CD4-positive, alpha-beta memory T cell (primary cell): Measurements from ENCODE around the gene NUP210. TPM values are rescaled to one million over a fixed set of nuclear protein-coding genes. Genes with fewer than 3 reads are reported as not detected.
A peak's percentile ranks its signal among the peaks of the same experiment; 100 is the strongest.

Source experiments
- CTCF ChIA-PET: fragments of 350-600 bp; sonication (Branson Sonifier 250); formaldehyde crosslinking; loops from one replicate; lab custom pipeline; 2021; ENCODE audit warnings: inconsistent platforms; ENCODE audit not compliant: partially characterized antibody; lab: Charles Lee
- POLR2A ChIA-PET: fragments of 350-600 bp; sonication (Branson Sonifier 250); formaldehyde crosslinking; loops from one replicate; lab custom pipeline; 2021; ENCODE audit not compliant: partially characterized antibody; lab: Charles Lee
- DNase-seq, 5 donors: peaks; one replicate each; pipeline versions ENCODE4 v3.0.0 to v3.0.0-alpha.2; 2020 to 2022; ENCODE audit warnings: mixed read lengths in 1 of 5
- H3K27ac ChIP-seq: one replicate; pipeline ENCODE4 v1.7.0; 2013; ENCODE audit warnings: low read depth, low read length
- H3K27me3 ChIP-seq: 2 replicates; pipeline ENCODE4 v1.7.0; 2013; ENCODE audit warnings: mild to moderate bottlenecking, low read length, moderate library complexity; ENCODE audit not compliant: insufficient read depth
- H3K36me3 ChIP-seq: 2 replicates; pipeline ENCODE4 v1.7.0; 2013; ENCODE audit warnings: mild to moderate bottlenecking, low read length, moderate library complexity; ENCODE audit not compliant: insufficient read depth
- H3K4me1 ChIP-seq: 2 replicates; pipeline ENCODE4 v1.7.0; 2013; ENCODE audit warnings: mild to moderate bottlenecking, low read length, moderate library complexity; ENCODE audit not compliant: insufficient read depth
- H3K4me3 ChIP-seq, 2 donors: one replicate each; pipeline ENCODE4 v1.7.0; 2013; ENCODE audit warnings: low read length in 2 of 2, mild to moderate bottlenecking in 1 of 2
- H3K9me3 ChIP-seq, 2 donors: one replicate each; pipeline ENCODE4 v1.7.0; 2013; ENCODE audit warnings: low read length in 2 of 2, control low read depth in 1 of 2; ENCODE audit not compliant: control insufficient read depth in 1 of 2
- H3K27ac Mint-ChIP-seq, 7 donors: one replicate each; pipeline ENCODE4 v1.8.0; 2020 to 2021; ENCODE audit warnings: mixed read lengths in 7 of 7, mild to moderate bottlenecking in 6 of 7, inconsistent platforms in 3 of 7, moderate library complexity in 3 of 7
- H3K27me3 Mint-ChIP-seq, 2 donors: one replicate each; pipeline ENCODE4 v1.8.0; 2020 to 2021; ENCODE audit warnings: mixed read lengths in 2 of 2
- H3K36me3 Mint-ChIP-seq, 2 donors: one replicate each; pipeline ENCODE4 v1.8.0; 2020 to 2021; ENCODE audit warnings: mixed read lengths in 2 of 2, inconsistent platforms in 1 of 2, mild to moderate bottlenecking in 1 of 2
- H3K4me1 Mint-ChIP-seq, 4 donors: one replicate each; pipeline ENCODE4 v1.8.0; 2020 to 2021; ENCODE audit warnings: mixed read lengths in 4 of 4, mild to moderate bottlenecking in 1 of 4
- H3K4me3 Mint-ChIP-seq, 8 donors: one replicate each; pipeline ENCODE4 v1.8.0; 2020 to 2021; ENCODE audit warnings: mixed read lengths in 8 of 8, mild to moderate bottlenecking in 7 of 8, moderate library complexity in 6 of 8, inconsistent platforms in 3 of 8
- H3K9me3 Mint-ChIP-seq, 8 donors: one replicate each; pipeline ENCODE4 v1.8.0; 2020 to 2021; ENCODE audit warnings: mixed read lengths in 8 of 8, mild to moderate bottlenecking in 5 of 8, inconsistent platforms in 3 of 8, moderate library complexity in 1 of 8
- intact Hi-C: fragments of 100-400 bp; cut with micrococcal nuclease; formaldehyde crosslinking; loops from one replicate; pipeline ENCODE4 v1.15.1; 2023
- polyA plus RNA-seq, 2 donors: library from polyadenylated mRNA; unstranded; fragments of 300-500 nt; fragmentation: Illumina TruSeq; gene quantifications; one replicate each; pipeline ENCODE4 v1.2.3, GENCODE V29; 2021
- total RNA-seq, 2 experiments: library from RNA; stranded (reverse); gene quantifications; one replicate each; pipeline ENCODE4 v1.2.3, GENCODE V29; 2021

NUP210 gene
- total and polyA plus RNA-seq, 4 experiments from 2014 or later, result 20.5 to 149 (median 110) TPM

GRCh38 chr3:13352621-13353131 lies 67.4 kb downstream of the NUP210 start:
- no peak overlapping the region for H3K27ac ChIP-seq
- H3K27ac Mint-ChIP-seq, result peak overlapping the region in 5 of 7 donors; percentile 35 to 85 (median 82)
- no peak for DNase-seq

GRCh38 chr3:13349823-13350222 lies 70.3 kb downstream of the NUP210 start:
- intact Hi-C loops, result loop anchor here (5.0 kb wide), 1 partner anchor 37 kb away; no protein-coding TSS in a partner anchor
- POLR2A ChIA-PET, result interaction anchor here (1.3 to 7.4 kb wide), 4 partner anchors 16 to 130 kb away, joined by 3 to 72 read pairs (median 14); partner anchors contain the start of genes HDAC11 and NUP210
- H3K27me3 ChIP-seq, result no peaks in the 10 kb centered on the region
- H3K27ac ChIP-seq, result peak overlapping the region; percentile 40
- Mint-ChIP-seq H3K27ac (peak overlapping the region; percentile 79 to 94 (median 88)), H3K27me3 (no peaks in the 10 kb centered on the region), H3K9me3 (no peaks in the 10 kb centered on the region), H3K4me1 (peaks cover 34 to 54% (median 40%) of the 10 kb centered on the region in 4 donors), H3K36me3 (peaks cover 47 to 77% of the 10 kb centered on the region in 2 donors), H3K4me3 (peak overlapping the region in 7 of 8 donors; percentile 5 to 87 (median 49))
- H3K4me3 ChIP-seq, result no peak overlapping the region
- peaks cover 82% of the 10 kb centered on the region for H3K36me3 ChIP-seq
- no peaks in the 10 kb centered on the region for H3K9me3 ChIP-seq
- no peak for DNase-seq
- peaks cover 52% of the 10 kb centered on the region for H3K4me1 ChIP-seq
- CTCF ChIA-PET, result interaction anchor here (1.0 to 12.3 kb wide), 6 partner anchors 14 to 300 kb away, joined by 3 to 255 read pairs (median 4); partner anchors contain the start of gene HDAC11

More at GRCh38 chr3:13352621-13353131, 67.4 kb downstream of the NUP210 start:
- H3K9me3 Mint-ChIP-seq, result no peaks in the 10 kb centered on the region
- H3K4me3 ChIP-seq, result no peak overlapping the region
- H3K9me3 ChIP-seq, result no peaks in the 10 kb centered on the region
- H3K36me3 Mint-ChIP-seq, result peaks cover 49 to 89% of the 10 kb centered on the region in 2 donors
- CTCF ChIA-PET, result interaction anchor here (1.8 to 12.3 kb wide), 2 partner anchors 101 to 111 kb away, joined by 3 to 255 read pairs; no protein-coding TSS in a partner anchor
- no peaks in the 10 kb centered on the region for H3K27me3 Mint-ChIP-seq
- peaks cover 22 to 38% (median 26%) of the 10 kb centered on the region in 4 donors for H3K4me1 Mint-ChIP-seq
- H3K27me3 ChIP-seq, result no peaks in the 10 kb centered on the region
- H3K4me1 ChIP-seq, result peaks cover 34% of the 10 kb centered on the region
- POLR2A ChIA-PET, result interaction anchor here (0.7 to 1.5 kb wide), 4 partner anchors 12 to 99 kb away, joined by 3 read pairs; no protein-coding TSS in a partner anchor
- peaks cover 89% of the 10 kb centered on the region for H3K36me3 ChIP-seq
- no peak overlapping the region for H3K4me3 Mint-ChIP-seq
- intact Hi-C loops, result no loop called here

GRCh38 chr3:13348661-13349396 lies 71.3 kb downstream of the NUP210 start:
- intact Hi-C loops, result loop anchor here (5.0 kb wide), 1 partner anchor 38 kb away; no protein-coding TSS in a partner anchor
- Mint-ChIP-seq H3K9me3 (no peaks in the 10 kb centered on the region), H3K4me3 (peak overlapping the region; percentile 38 to 87 (median 73)), H3K27me3 (no peaks in the 10 kb centered on the region), H3K36me3 (peaks cover 49 to 75% of the 10 kb centered on the region in 2 donors), H3K27ac (peak overlapping the region; percentile 84 to 97 (median 90)), H3K4me1 (peaks cover 36 to 56% (median 41%) of the 10 kb centered on the region in 4 donors)
- no peaks in the 10 kb centered on the region for H3K27me3 ChIP-seq
- H3K4me3 ChIP-seq, result no peak overlapping the region
- peaks cover 49% of the 10 kb centered on the region for H3K4me1 ChIP-seq
- ChIA-PET POLR2A (interaction anchor here (0.6 to 7.4 kb wide), 8 partner anchors 10 to 131 kb away, joined by 3 to 72 read pairs (median 4); partner anchors contain the start of genes HDAC11 and NUP210), CTCF (interaction anchor here (1.0 to 12.3 kb wide), 11 partner anchors 15 to 301 kb away, joined by 3 to 255 read pairs (median 3); partner anchors contain the start of gene HDAC11)
- no peaks in the 10 kb centered on the region for H3K9me3 ChIP-seq
- peak overlapping the region; percentile 40 for H3K27ac ChIP-seq
- H3K36me3 ChIP-seq, result peaks cover 74% of the 10 kb centered on the region
- DNase-seq, result peak; percentile 16 to 48 (median 20)

- intact Hi-C loops, result loop anchor here (5.0 kb wide), 1 partner anchor 39 kb away; no protein-coding TSS in a partner anchor
- H3K4me1 ChIP-seq, result peaks cover 48% of the 10 kb centered on the region
- H3K4me1 Mint-ChIP-seq, result peaks cover 36 to 56% (median 41%) of the 10 kb centered on the region in 4 donors
Observed at GRCh38 chr3:13348100-13348499, 72.0 kb downstream of the NUP210 start.

GRCh38 chr3:13347390-13347950 lies 72.7 kb downstream of the NUP210 start:
- Histone ChIP-seq H3K4me3 (no peak overlapping the region), H3K36me3 (peaks cover 69% of the 10 kb centered on the region), H3K27ac (peak overlapping the region; percentile 47), H3K4me1 (peaks cover 48% of the 10 kb centered on the region), H3K27me3 (no peaks in the 10 kb centered on the region), H3K9me3 (no peaks in the 10 kb centered on the region)
- ChIA-PET CTCF (interaction anchor here (0.9 to 12.3 kb wide), 7 partner anchors 15 to 256 kb away, joined by 3 to 255 read pairs (median 5); partner anchors contain the start of gene NUP210), POLR2A (interaction anchor here (1.5 to 7.4 kb wide), 4 partner anchors 22 to 132 kb away, joined by 5 to 72 read pairs (median 32); partner anchors contain the start of genes HDAC11 and NUP210)
- Mint-ChIP-seq H3K27me3 (no peaks in the 10 kb centered on the region), H3K4me1 (peaks cover 34 to 56% (median 41%) of the 10 kb centered on the region in 4 donors), H3K9me3 (no peaks in the 10 kb centered on the region), H3K4me3 (peak overlapping the region in 7 of 8 donors; percentile 21 to 85 (median 44)), H3K27ac (peak overlapping the region; percentile 67 to 94 (median 90)), H3K36me3 (peaks cover 51 to 68% of the 10 kb centered on the region in 2 donors)
- intact Hi-C loops, result loop anchor here (5.0 kb wide), 1 partner anchor 40 kb away; no protein-coding TSS in a partner anchor
- no peak for DNase-seq

More at GRCh38 chr3:13348100-13348499, 72.0 kb downstream of the NUP210 start:
- Histone ChIP-seq H3K4me3 (no peak overlapping the region), H3K27ac (peak overlapping the region; percentile 47), H3K36me3 (peaks cover 69% of the 10 kb centered on the region), H3K27me3 (no peaks in the 10 kb centered on the region), H3K9me3 (no peaks in the 10 kb centered on the region)
- Mint-ChIP-seq H3K9me3 (no peaks in the 10 kb centered on the region), H3K27me3 (no peaks in the 10 kb centered on the region), H3K27ac (peak overlapping the region; percentile 84 to 97 (median 90)), H3K4me3 (peak overlapping the region in 6 of 8 donors; percentile 67 to 87 (median 76)), H3K36me3 (peaks cover 49 to 70% of the 10 kb centered on the region in 2 donors)
- POLR2A ChIA-PET, result interaction anchor here (0.8 to 7.4 kb wide), 6 partner anchors 10 to 132 kb away, joined by 3 to 72 read pairs (median 4); partner anchors contain the start of genes HDAC11 and NUP210
- no peak for DNase-seq
- CTCF ChIA-PET, result interaction anchor here (0.6 to 12.3 kb wide), 8 partner anchors 14 to 256 kb away, joined by 3 to 255 read pairs (median 4); no protein-coding TSS in a partner anchor
